ENCODE data around the gene RBM20. TPM values are rescaled to one million over a fixed set of nuclear protein-coding genes. Genes with fewer than 3 reads are reported as not detected.

The RBM20 gene
- total and polyA plus RNA-seq, 12 donors = 0.07 to 2.3 (median 0.28) TPM; not detected in 2

DNA sequence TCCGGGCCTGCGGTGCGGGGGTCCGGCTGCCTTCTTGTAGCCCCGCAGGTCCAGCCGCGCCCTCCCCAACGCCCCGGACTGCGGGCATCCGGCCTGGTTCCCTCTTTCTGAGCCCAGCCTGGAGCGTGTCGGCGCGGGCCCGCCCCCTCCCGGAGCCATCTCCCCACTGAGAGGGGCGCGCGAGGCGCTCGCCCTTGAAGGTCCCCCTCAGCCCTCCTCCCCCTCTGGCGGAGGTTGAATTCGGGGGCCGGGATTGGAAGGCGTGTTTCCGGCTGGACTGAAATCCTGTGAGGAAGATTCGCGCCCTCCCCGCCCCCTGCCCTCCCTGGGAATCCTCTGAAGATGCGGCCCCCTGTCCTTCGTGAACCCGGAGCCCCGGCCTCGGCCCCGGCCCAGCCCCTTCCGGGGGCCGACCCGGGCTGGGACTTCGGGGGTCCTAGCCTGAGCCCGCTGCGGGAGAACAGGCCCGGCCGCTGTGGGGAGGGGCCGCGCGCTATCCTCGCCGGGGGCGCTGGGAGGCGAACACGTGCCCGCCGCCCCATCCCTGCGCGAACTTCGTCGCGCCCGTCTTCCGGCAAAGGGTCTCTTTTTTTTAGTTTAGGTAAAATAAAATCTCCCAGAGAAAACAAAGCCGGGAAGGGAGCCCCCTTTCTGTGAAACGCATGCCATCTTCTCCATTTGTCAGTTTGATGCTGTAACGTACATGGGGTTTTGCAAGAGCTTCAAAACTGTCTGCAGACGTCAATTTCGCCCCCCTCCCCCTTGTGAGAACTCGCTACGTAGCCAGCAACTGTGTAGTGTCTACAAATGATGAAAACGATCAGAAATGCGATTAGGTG is 228.2 kb downstream of the RBM20 start:
- intact Hi-C loops (cut with DNase I) = loop anchor here in 1 of 2 donors (2.0 kb wide), 1 partner anchor 70 kb away; no protein-coding TSS in a partner anchor
- H3K4me1 ChIP-seq (replicated peaks in 1 of 2) = peaks cover 17 to 36% of the 10 kb centered on the region in 2 donors
- no peaks in the 10 kb centered on the region for H3K27me3 ChIP-seq
- no peaks in the 10 kb centered on the region for H3K36me3 ChIP-seq (replicated peaks in 1 of 2)
- 0 to 2% (median 2%) methylated on average over 23 to 70 of the region's 70 CpGs for WGBS, 4 donors
- H3K27ac ChIP-seq = peak overlapping the region in 4 of 5 donors; percentile 87 to 98 (median 93)
- peak in 1 of 2 donors; percentile 14 for TF ChIP-seq POLR2A (IDR thresholded peaks at IDR 0.05)
- TF ChIP-seq, protein P1, sequence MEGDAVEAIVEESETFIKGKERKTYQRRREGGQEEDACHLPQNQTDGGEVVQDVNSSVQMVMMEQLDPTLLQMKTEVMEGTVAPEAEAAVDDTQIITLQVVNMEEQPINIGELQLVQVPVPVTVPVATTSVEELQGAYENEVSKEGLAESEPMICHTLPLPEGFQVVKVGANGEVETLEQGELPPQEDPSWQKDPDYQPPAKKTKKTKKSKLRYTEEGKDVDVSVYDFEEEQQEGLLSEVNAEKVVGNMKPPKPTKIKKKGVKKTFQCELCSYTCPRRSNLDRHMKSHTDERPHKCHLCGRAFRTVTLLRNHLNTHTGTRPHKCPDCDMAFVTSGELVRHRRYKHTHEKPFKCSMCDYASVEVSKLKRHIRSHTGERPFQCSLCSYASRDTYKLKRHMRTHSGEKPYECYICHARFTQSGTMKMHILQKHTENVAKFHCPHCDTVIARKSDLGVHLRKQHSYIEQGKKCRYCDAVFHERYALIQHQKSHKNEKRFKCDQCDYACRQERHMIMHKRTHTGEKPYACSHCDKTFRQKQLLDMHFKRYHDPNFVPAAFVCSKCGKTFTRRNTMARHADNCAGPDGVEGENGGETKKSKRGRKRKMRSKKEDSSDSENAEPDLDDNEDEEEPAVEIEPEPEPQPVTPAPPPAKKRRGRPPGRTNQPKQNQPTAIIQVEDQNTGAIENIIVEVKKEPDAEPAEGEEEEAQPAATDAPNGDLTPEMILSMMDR (IDR thresholded peaks at IDR 0.05) = peak in 3 of 6 experiments; percentile 6 to 25 (median 18)
- no peaks in the 10 kb centered on the region for H3K9me3 ChIP-seq (replicated peaks in 1 of 3)
- DNase-seq = peak; percentile 72 to 92 (median 75)
- peak overlapping the region; percentile 62 to 95 (median 90) for H3K4me3 ChIP-seq

DNA sequence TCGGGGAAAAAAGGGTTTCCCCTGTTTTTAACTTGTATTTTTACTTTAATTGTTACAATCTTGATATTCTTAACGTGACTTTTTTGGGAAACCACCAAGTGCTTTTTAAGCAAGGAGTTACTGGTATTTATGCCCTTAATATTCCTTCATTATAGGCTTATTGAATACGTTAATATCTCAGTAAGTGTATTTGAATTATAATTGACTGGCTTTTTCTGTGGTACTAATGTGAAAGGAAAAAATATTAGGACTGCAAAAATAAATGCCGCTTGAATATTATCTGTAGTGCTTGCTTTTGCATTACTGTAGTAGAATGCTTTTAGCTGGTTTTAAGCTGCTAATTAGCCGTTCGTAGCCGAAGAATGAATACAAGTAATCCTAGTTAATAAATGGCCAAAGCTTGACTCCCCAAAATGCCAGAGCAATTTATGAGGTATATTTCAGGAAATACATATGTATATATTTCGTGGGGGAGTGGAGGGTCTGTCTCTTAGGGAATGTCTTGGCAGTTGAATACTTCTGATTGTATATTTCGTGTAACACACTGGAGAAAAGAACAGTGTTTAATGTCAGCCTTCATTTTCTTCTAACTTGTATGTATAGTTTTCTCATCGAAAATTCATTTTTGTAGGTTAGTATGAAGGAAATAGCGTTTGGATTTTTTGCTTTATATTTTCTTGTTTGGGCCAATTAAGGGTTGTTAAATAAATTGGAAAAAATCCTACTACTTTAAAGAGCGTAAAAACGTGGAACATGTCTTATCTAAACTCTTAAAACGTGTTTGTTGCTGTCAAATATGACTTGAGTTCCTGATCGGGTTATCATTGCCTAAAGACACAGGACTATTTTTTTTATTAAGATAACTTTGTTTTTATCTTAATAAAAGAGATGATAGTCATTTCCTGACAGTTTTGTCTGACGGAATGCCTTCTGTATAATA is 229.1 kb downstream of the RBM20 start:
- Histone ChIP-seq H3K36me3 (replicated peaks in 1 of 2) (no peaks in the 10 kb centered on the region), H3K9me3 (replicated peaks in 1 of 3) (no peaks in the 10 kb centered on the region), H3K27me3 (no peaks in the 10 kb centered on the region), H3K27ac (peak overlapping the region in 3 of 5 donors; percentile 89 to 98 (median 97)), H3K4me3 (peak overlapping the region in 3 of 4 donors; percentile 34 to 95 (median 91)), H3K4me1 (replicated peaks in 1 of 2) (peaks cover 17 to 38% of the 10 kb centered on the region in 2 donors)
- no peak for TF ChIP-seq POLR2A (IDR thresholded peaks at IDR 0.05)
- TF ChIP-seq, protein P1 (IDR thresholded peaks at IDR 0.05) = no peak
- no peak for DNase-seq
- WGBS, 4 donors = 2 to 5% (median 3%) methylated on average over 16 of the region's 16 CpGs
- intact Hi-C loops (cut with DNase I) = loop anchor here in 1 of 2 donors (2.0 kb wide), 1 partner anchor 70 kb away; no protein-coding TSS in a partner anchor

DNA sequence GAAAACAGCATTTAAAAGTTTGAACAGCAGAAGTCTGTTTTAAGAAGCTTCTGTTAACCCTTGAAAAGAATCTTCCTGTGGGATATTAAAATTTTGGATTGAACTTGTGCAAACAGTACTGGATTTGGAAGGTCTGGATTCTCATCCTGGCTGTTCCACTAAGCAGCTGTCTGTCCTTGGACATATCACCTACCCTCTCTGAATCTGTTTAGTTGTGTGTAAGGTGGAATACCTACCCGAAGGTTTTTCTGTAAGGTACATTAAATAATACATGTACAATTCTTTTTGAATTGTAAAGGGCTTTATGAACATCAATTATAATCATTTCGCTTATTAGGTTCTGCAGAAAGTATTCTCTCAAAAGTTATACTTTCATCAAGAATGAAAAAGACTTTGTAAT is 229.8 kb downstream of the RBM20 start:
- peaks cover 17 to 38% of the 10 kb centered on the region in 2 donors for H3K4me1 ChIP-seq (replicated peaks in 1 of 2)
- TF ChIP-seq POLR2A (IDR thresholded peaks at IDR 0.05) = no peak
- 59 to 76% (median 70%) methylated on average over 2 of the region's 2 CpGs for WGBS, 4 donors
- peak overlapping the region in 1 of 4 donors; percentile 91 for H3K4me3 ChIP-seq
- peak overlapping the region in 1 of 5 donors; percentile 97 for H3K27ac ChIP-seq
- H3K27me3 ChIP-seq = no peaks in the 10 kb centered on the region
- intact Hi-C loops (cut with DNase I) = loop anchor here in 1 of 2 donors (2.0 kb wide), 1 partner anchor 71 kb away; no protein-coding TSS in a partner anchor
- no peaks in the 10 kb centered on the region for H3K9me3 ChIP-seq (replicated peaks in 1 of 3)
- H3K36me3 ChIP-seq (replicated peaks in 1 of 2) = no peaks in the 10 kb centered on the region
- DNase-seq = no peak

DNA sequence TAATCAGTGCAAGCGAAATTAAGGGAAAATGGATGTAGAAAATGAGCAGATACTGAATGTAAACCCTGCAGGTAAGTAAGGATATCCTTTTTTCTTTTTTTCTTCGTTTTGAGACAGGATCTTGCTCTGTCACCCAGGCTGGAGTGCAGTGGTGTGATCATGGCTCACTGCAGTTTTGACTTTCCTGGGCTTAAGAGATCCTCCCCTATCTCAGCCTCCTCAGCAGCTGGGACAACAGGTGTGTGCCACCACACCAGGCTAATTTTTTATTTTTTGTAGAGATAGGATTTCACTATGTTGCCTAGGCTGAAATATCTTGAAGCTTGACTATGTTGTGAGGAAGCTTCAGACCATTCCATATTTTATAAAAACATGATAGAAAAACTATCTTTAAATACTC is 231.9 kb downstream of the RBM20 start:
- intact Hi-C loops (cut with DNase I) = no loop called here
- Histone ChIP-seq H3K9me3 (replicated peaks in 1 of 3) (no peaks in the 10 kb centered on the region), H3K36me3 (replicated peaks in 1 of 2) (no peaks in the 10 kb centered on the region), H3K4me1 (replicated peaks in 1 of 2) (peaks cover 12 to 31% of the 10 kb centered on the region in 2 donors), H3K27me3 (no peaks in the 10 kb centered on the region), H3K27ac (no peak overlapping the region), H3K4me3 (no peak overlapping the region)
- no peak for TF ChIP-seq POLR2A (IDR thresholded peaks at IDR 0.05)
- TF ChIP-seq, protein P1 (IDR thresholded peaks at IDR 0.05) = no peak
- no peak for DNase-seq
- WGBS, 4 donors = 72 to 75% (median 73%) methylated on average over 2 of the region's 2 CpGs

Data from adrenal gland (tissue), 12 donors.